Cardiac fibroblast (primary cell): Measurements from ENCODE around the gene PDE10A.
A peak's percentile ranks its signal among the peaks of the same experiment; 100 is the strongest.
"Not testable (repeated sequence)": the region's sequence is repeated elsewhere in the genome, so short reads cannot be mapped to it uniquely, and the experiment has no call there.

Source experiments
- DNase-seq, 2 donors: peaks; one replicate each; pipeline versions ENCODE4 v3.0.0 to v3.0.0-alpha.2; 2010; ENCODE audit warnings: low read depth in 2 of 2
- H3K4me3 ChIP-seq, 2 donors: replicated peaks in 1 of 2; 1 replicate in 1 of 2; 2 replicates in 1 of 2; pipeline ENCODE4 v1.5.1; 2011; ENCODE audit warnings: low read depth in 2 of 2, low read length in 2 of 2, mild to moderate bottlenecking in 2 of 2, moderate library complexity in 1 of 2
- CTCF ChIP-seq: IDR thresholded peaks from one replicate; pipeline ENCODE4 v1.5.1; 2011; ENCODE audit warnings: low read depth, mild to moderate bottlenecking, low read length, inconsistent platforms

The PDE10A gene

DNA sequence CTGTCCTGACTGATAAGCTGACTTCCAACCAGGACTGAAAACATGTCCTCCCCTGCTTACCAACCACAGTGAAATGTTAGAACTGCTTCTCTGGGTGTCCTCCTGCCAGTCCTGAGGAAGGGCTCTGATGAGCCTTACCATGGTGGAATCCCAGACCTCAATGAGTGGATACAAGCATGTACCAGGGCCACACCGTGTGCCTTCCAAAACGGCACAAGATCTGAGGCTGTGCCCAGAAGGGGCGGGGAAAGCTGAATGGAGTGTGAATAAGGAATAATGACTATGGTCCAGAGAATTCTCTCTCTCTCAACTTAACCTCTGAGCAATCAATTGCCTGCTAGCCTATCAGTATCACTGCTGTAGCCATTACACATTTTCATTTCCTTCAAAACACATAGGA, 51.7 kb downstream of the PDE10A start:
- peak; percentile 11 to 18 for DNase-seq
- no peak for TF ChIP-seq CTCF
- H3K4me3 ChIP-seq: no peak overlapping the region

DNA sequence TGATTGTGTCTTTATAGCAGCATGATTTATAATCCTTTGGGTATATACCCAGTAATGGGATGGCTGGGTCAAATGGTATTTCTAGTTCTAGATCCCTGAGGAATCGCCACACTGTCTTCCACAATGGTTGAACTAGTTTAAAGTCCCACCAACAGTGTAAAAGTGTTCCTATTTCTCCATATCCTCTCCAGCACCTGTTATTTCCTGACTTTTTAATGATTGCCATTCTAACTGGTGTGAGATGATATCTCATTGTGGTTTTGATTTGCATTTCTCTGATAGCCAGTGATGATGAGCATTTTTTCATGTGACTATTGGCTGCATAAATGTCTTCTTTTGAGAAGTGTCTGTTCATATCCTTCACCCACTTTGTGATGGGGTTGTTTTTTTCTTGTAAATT, 54.5 kb downstream of the PDE10A start:
- DNase-seq, H3K4me3 ChIP-seq: not testable (repeated sequence)

DNA sequence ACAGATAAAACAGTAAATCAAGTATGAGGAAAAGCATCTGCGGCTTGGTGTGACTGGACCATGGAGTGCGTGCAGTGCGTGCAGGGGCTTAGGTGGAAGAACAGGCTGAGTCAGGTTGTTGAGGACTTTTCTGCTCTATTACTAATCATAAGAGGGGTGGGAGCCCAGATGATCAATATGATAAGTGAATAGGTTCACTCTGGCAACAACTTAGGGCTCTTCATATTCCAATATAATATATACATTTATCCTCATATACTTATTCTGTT, 56.4 kb downstream of the PDE10A start:
- H3K4me3 ChIP-seq: no peak overlapping the region
- DNase-seq: no peak

GRCh38 chr6:165605901-165606739, 56.9 kb downstream of the PDE10A start:
- DNase-seq: no peak
- H3K4me3 ChIP-seq: no peak overlapping the region
- TF ChIP-seq CTCF: no peak

More for the DNA sequence above, 56.4 kb downstream of the PDE10A start:
- TF ChIP-seq CTCF: no peak

DNA sequence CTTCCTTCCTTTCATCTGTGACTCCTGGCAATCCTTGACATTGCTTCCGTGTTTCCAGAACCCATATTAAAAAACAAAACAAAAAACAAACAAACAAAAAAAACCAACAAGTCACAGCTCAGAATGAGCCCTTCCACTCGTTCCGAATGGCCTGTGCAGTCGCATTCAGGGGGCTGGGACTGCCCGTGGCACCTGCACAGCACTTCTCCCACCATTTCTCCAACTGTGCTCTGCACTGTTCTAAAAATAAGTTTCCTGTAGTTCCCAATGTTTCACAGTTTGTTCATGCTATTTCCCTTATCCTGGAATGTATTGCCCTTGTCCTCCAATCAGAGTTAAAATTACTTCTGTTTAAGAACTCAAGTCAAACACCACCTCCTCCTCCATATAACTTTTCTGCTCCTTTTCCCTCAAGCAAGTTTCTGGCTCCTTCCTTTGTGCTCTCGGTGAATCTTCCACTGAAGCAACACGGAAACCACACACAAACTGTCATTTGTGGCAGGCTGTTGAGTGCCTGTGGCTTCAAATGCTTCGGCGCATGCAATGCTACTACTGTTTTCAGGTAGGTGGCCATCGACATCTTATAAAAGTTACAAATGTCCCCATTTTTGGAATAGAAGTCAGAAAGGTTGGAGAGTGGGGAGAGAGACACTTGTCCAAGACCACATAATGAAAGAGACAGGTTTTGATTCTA, 57.7 kb downstream of the PDE10A start:
- TF ChIP-seq CTCF: no peak
- DNase-seq: no peak

GRCh38 chr6:165602291-165602690, 60.8 kb downstream of the PDE10A start:
- no peak overlapping the region for H3K4me3 ChIP-seq
- TF ChIP-seq CTCF: no peak
- no peak for DNase-seq

More for the DNA sequence above, 57.7 kb downstream of the PDE10A start:
- H3K4me3 ChIP-seq: no peak overlapping the region

- no peak for DNase-seq
- no peak overlapping the region for H3K4me3 ChIP-seq
- no peak for TF ChIP-seq CTCF
These were observed 62.4 kb downstream of the PDE10A start for GRCh38 chr6:165600606-165601005.
